Measurements from ENCODE around the gene OPCML. TPM values are rescaled to one million over a fixed set of nuclear protein-coding genes. Genes with fewer than 3 reads are reported as not detected.

Gene OPCML
- total RNA-seq, 4 donors from 2014 or later = 0.16 TPM; not detected in 3

GRCh38 chr11:132864811-132865576, 667.3 kb downstream of the OPCML start:
- no peak for TF ChIP-seq CTCF (IDR thresholded peaks at IDR 0.05)
- no peak for TF ChIP-seq POLR2A (IDR thresholded peaks at IDR 0.05)
- 86 to 93% methylated on average over 17 of the region's 17 CpGs for WGBS, 2 donors
- no peak for DNase-seq (ENCODE audit: low spot score in 2 of 2)
- intact Hi-C loops (cut with DNase I; ENCODE audit: low total_unique reads) = no loop called here
- no peak overlapping the region for H3K4me3 ChIP-seq (ENCODE audit: low read depth, poor library complexity, severe bottlenecking)

- intact Hi-C loops (cut with DNase I; ENCODE audit: low total_unique reads) = no loop called here
- WGBS, 2 donors = 71 to 86% methylated on average over 5 of the region's 5 CpGs
- DNase-seq (ENCODE audit: low spot score in 2 of 2) = no peak
- no peak overlapping the region for H3K4me3 ChIP-seq (ENCODE audit: low read depth, poor library complexity, severe bottlenecking)
- TF ChIP-seq CTCF (IDR thresholded peaks at IDR 0.05) (no peak), POLR2A (IDR thresholded peaks at IDR 0.05) (no peak)
Observed at GRCh38 chr11:132862933-132863332, 669.4 kb downstream of the OPCML start.

GRCh38 chr11:132862137-132862536, 670.2 kb downstream of the OPCML start:
- intact Hi-C loops (cut with DNase I; ENCODE audit: low total_unique reads) = no loop called here
- WGBS, 2 donors = 61 to 74% methylated on average over 5 of the region's 5 CpGs
- DNase-seq (ENCODE audit: low spot score in 2 of 2) = no peak
- TF ChIP-seq CTCF (IDR thresholded peaks at IDR 0.05) = no peak
- TF ChIP-seq POLR2A (IDR thresholded peaks at IDR 0.05) = no peak
- H3K4me3 ChIP-seq (ENCODE audit: low read depth, poor library complexity, severe bottlenecking) = no peak overlapping the region

- intact Hi-C loops (cut with DNase I; ENCODE audit: low total_unique reads) = no loop called here
- TF ChIP-seq POLR2A (IDR thresholded peaks at IDR 0.05) = no peak
- no peak for TF ChIP-seq CTCF (IDR thresholded peaks at IDR 0.05)
- DNase-seq (ENCODE audit: low spot score in 2 of 2) = no peak
- H3K4me3 ChIP-seq (ENCODE audit: low read depth, poor library complexity, severe bottlenecking) = no peak overlapping the region
- WGBS, 2 donors = 71% methylated on average over 6 of the region's 6 CpGs
Observed at GRCh38 chr11:132859306-132859705, 673.0 kb downstream of the OPCML start.

- no peak for DNase-seq (ENCODE audit: low spot score in 2 of 2)
- H3K4me3 ChIP-seq (ENCODE audit: low read depth, poor library complexity, severe bottlenecking) = no peak overlapping the region
- intact Hi-C loops (cut with DNase I; ENCODE audit: low total_unique reads) = no loop called here
- no peak for TF ChIP-seq CTCF (IDR thresholded peaks at IDR 0.05)
- TF ChIP-seq POLR2A (IDR thresholded peaks at IDR 0.05) = no peak
- WGBS, 2 donors = 9 to 18% methylated on average over 5 of the region's 5 CpGs
Observed at GRCh38 chr11:132858223-132858622, 674.1 kb downstream of the OPCML start.

- TF ChIP-seq CTCF (IDR thresholded peaks at IDR 0.05) (no peak), POLR2A (IDR thresholded peaks at IDR 0.05) (no peak)
- no peak for DNase-seq (ENCODE audit: low spot score in 2 of 2)
- H3K4me3 ChIP-seq (ENCODE audit: low read depth, poor library complexity, severe bottlenecking) = no peak overlapping the region
- intact Hi-C loops (cut with DNase I; ENCODE audit: low total_unique reads) = no loop called here
- 92% methylated on average over 4 of the region's 4 CpGs for WGBS, 2 donors
Observed at GRCh38 chr11:132856032-132856431, 676.3 kb downstream of the OPCML start.

All from lower leg skin (tissue), 4 donors.